ENCODE measurements around the gene VASP.
"Not testable (repeated sequence)": the region's sequence is repeated elsewhere in the genome, so short reads cannot be mapped to it uniquely, and the experiment has no call there.

Gene VASP

GRCh38 chr19:45502111-45502510 lies 5.2 kb upstream of the VASP start:
- H3K4me1 ChIP-seq (ENCODE audit: control insufficient read depth, insufficient read depth, low read length), result peaks cover 15% of the 10 kb centered on the region
- no peaks in the 10 kb centered on the region for H3K36me3 ChIP-seq (ENCODE audit: control insufficient read depth, insufficient read depth, low read length)
- H3K27me3 ChIP-seq (ENCODE audit: control insufficient read depth, insufficient read depth, low read length), result peaks cover 2% of the 10 kb centered on the region
- H3K4me3 ChIP-seq (ENCODE audit: low read depth, low read length), result peak overlapping the region; percentile 11
- H3K9me3 ChIP-seq (ENCODE audit: control insufficient read depth, insufficient read depth, low read length), result no peaks in the 10 kb centered on the region
- H3K9ac ChIP-seq (ENCODE audit: low read depth, low read length), result no peak overlapping the region

- no peaks in the 10 kb centered on the region for H3K27me3 ChIP-seq (ENCODE audit: control insufficient read depth, insufficient read depth, low read length)
- peaks cover 11% of the 10 kb centered on the region for H3K4me1 ChIP-seq (ENCODE audit: control insufficient read depth, insufficient read depth, low read length)
- no peaks in the 10 kb centered on the region for H3K36me3 ChIP-seq (ENCODE audit: control insufficient read depth, insufficient read depth, low read length)
- H3K9me3 ChIP-seq (ENCODE audit: control insufficient read depth, insufficient read depth, low read length), result no peaks in the 10 kb centered on the region
- no peak overlapping the region for H3K9ac ChIP-seq (ENCODE audit: low read depth, low read length)
- no peak overlapping the region for H3K4me3 ChIP-seq (ENCODE audit: low read depth, low read length)
Measured at GRCh38 chr19:45503909-45504308, 3.4 kb upstream of the VASP start.

- Histone ChIP-seq H3K4me3 (ENCODE audit: low read depth, low read length) (peak overlapping the region; percentile 96), H3K9me3 (ENCODE audit: control insufficient read depth, insufficient read depth, low read length) (no peaks in the 10 kb centered on the region), H3K9ac (ENCODE audit: low read depth, low read length) (no peak overlapping the region), H3K36me3 (ENCODE audit: control insufficient read depth, insufficient read depth, low read length) (no peaks in the 10 kb centered on the region), H3K27me3 (ENCODE audit: control insufficient read depth, insufficient read depth, low read length) (no peaks in the 10 kb centered on the region), H3K4me1 (ENCODE audit: control insufficient read depth, insufficient read depth, low read length) (peaks cover 12% of the 10 kb centered on the region)
Measured at GRCh38 chr19:45505151-45505995, 1.9 kb upstream of the VASP start.

- H3K9ac ChIP-seq (ENCODE audit: low read depth, low read length), result no peak overlapping the region
Measured at GRCh38 chr19:45505996-45506245, 1.4 kb upstream of the VASP start.

GRCh38 chr19:45506246-45506988 lies 862 bp upstream of the VASP start:
- Histone ChIP-seq H3K9me3 (ENCODE audit: control insufficient read depth, insufficient read depth, low read length) (no peaks in the 10 kb centered on the region), H3K27me3 (ENCODE audit: control insufficient read depth, insufficient read depth, low read length) (no peaks in the 10 kb centered on the region), H3K4me1 (ENCODE audit: control insufficient read depth, insufficient read depth, low read length) (peaks cover 6% of the 10 kb centered on the region), H3K9ac (ENCODE audit: low read depth, low read length) (no peak overlapping the region), H3K36me3 (ENCODE audit: control insufficient read depth, insufficient read depth, low read length) (no peaks in the 10 kb centered on the region), H3K4me3 (ENCODE audit: low read depth, low read length) (peak overlapping the region; percentile 96)

More at GRCh38 chr19:45505996-45506245, 1.4 kb upstream of the VASP start:
- Histone ChIP-seq H3K36me3 (ENCODE audit: control insufficient read depth, insufficient read depth, low read length) (no peaks in the 10 kb centered on the region), H3K27me3 (ENCODE audit: control insufficient read depth, insufficient read depth, low read length) (no peaks in the 10 kb centered on the region), H3K9me3 (ENCODE audit: control insufficient read depth, insufficient read depth, low read length) (no peaks in the 10 kb centered on the region), H3K4me1 (ENCODE audit: control insufficient read depth, insufficient read depth, low read length) (peaks cover 10% of the 10 kb centered on the region), H3K4me3 (ENCODE audit: low read depth, low read length) (peak overlapping the region; percentile 96)

GRCh38 chr19:45507872-45508416 lies 665 bp downstream of the VASP start:
- no peaks in the 10 kb centered on the region for H3K36me3 ChIP-seq (ENCODE audit: control insufficient read depth, insufficient read depth, low read length)
- peak overlapping the region; percentile 96 for H3K4me3 ChIP-seq (ENCODE audit: low read depth, low read length)
- peak overlapping the region; percentile 81 for H3K9ac ChIP-seq (ENCODE audit: low read depth, low read length)
- peaks cover 6% of the 10 kb centered on the region for H3K4me1 ChIP-seq (ENCODE audit: control insufficient read depth, insufficient read depth, low read length)
- H3K27me3 ChIP-seq (ENCODE audit: control insufficient read depth, insufficient read depth, low read length), result no peaks in the 10 kb centered on the region
- H3K9me3 ChIP-seq (ENCODE audit: control insufficient read depth, insufficient read depth, low read length), result no peaks in the 10 kb centered on the region

GRCh38 chr19:45508417-45508860 lies 1.2 kb downstream of the VASP start:
- Histone ChIP-seq H3K9ac (ENCODE audit: low read depth, low read length) (peak overlapping the region; percentile 81), H3K4me3 (ENCODE audit: low read depth, low read length) (peak overlapping the region; percentile 96), H3K4me1 (ENCODE audit: control insufficient read depth, insufficient read depth, low read length) (peaks cover 6% of the 10 kb centered on the region), H3K27me3 (ENCODE audit: control insufficient read depth, insufficient read depth, low read length) (no peaks in the 10 kb centered on the region), H3K36me3 (ENCODE audit: control insufficient read depth, insufficient read depth, low read length) (no peaks in the 10 kb centered on the region), H3K9me3 (ENCODE audit: control insufficient read depth, insufficient read depth, low read length) (no peaks in the 10 kb centered on the region)

- no peaks in the 10 kb centered on the region for H3K9me3 ChIP-seq (ENCODE audit: control insufficient read depth, insufficient read depth, low read length)
- H3K9ac ChIP-seq (ENCODE audit: low read depth, low read length), result peak overlapping the region; percentile 76
- peaks cover 6% of the 10 kb centered on the region for H3K4me1 ChIP-seq (ENCODE audit: control insufficient read depth, insufficient read depth, low read length)
Measured at GRCh38 chr19:45508861-45509691, 1.8 kb downstream of the VASP start.

GRCh38 chr19:45509692-45510015 lies 2.4 kb downstream of the VASP start:
- Histone ChIP-seq H3K9ac (ENCODE audit: low read depth, low read length) (peak overlapping the region; percentile 37), H3K27me3 (ENCODE audit: control insufficient read depth, insufficient read depth, low read length) (no peaks in the 10 kb centered on the region), H3K9me3 (ENCODE audit: control insufficient read depth, insufficient read depth, low read length) (no peaks in the 10 kb centered on the region), H3K4me1 (ENCODE audit: control insufficient read depth, insufficient read depth, low read length) (peaks cover 6% of the 10 kb centered on the region), H3K36me3 (ENCODE audit: control insufficient read depth, insufficient read depth, low read length) (no peaks in the 10 kb centered on the region), H3K4me3 (ENCODE audit: low read depth, low read length) (peak overlapping the region; percentile 58)

More at GRCh38 chr19:45508861-45509691, 1.8 kb downstream of the VASP start:
- Histone ChIP-seq H3K36me3 (ENCODE audit: control insufficient read depth, insufficient read depth, low read length) (no peaks in the 10 kb centered on the region), H3K4me3 (ENCODE audit: low read depth, low read length) (peak overlapping the region; percentile 96), H3K27me3 (ENCODE audit: control insufficient read depth, insufficient read depth, low read length) (no peaks in the 10 kb centered on the region)

GRCh38 chr19:45510352-45510751 lies 3.1 kb downstream of the VASP start:
- H3K36me3 ChIP-seq (ENCODE audit: control insufficient read depth, insufficient read depth, low read length); H3K9me3 ChIP-seq (ENCODE audit: control insufficient read depth, insufficient read depth, low read length); H3K4me1 ChIP-seq (ENCODE audit: control insufficient read depth, insufficient read depth, low read length); H3K9ac ChIP-seq (ENCODE audit: low read depth, low read length); H3K27me3 ChIP-seq (ENCODE audit: control insufficient read depth, insufficient read depth, low read length); H3K4me3 ChIP-seq (ENCODE audit: low read depth, low read length): not testable (repeated sequence)

GRCh38 chr19:45511074-45511473 lies 3.8 kb downstream of the VASP start:
- H3K4me1 ChIP-seq (ENCODE audit: control insufficient read depth, insufficient read depth, low read length), result peaks cover 4% of the 10 kb centered on the region
- no peaks in the 10 kb centered on the region for H3K36me3 ChIP-seq (ENCODE audit: control insufficient read depth, insufficient read depth, low read length)
- H3K9me3 ChIP-seq (ENCODE audit: control insufficient read depth, insufficient read depth, low read length), result no peaks in the 10 kb centered on the region
- H3K9ac ChIP-seq (ENCODE audit: low read depth, low read length), result no peak overlapping the region
- no peak overlapping the region for H3K4me3 ChIP-seq (ENCODE audit: low read depth, low read length)
- H3K27me3 ChIP-seq (ENCODE audit: control insufficient read depth, insufficient read depth, low read length), result no peaks in the 10 kb centered on the region

Measured in iPS-15b (cell line).